ENCODE measurements around the gene NDUFB8. TPM values are rescaled to one million over a fixed set of nuclear protein-coding genes. Genes with fewer than 3 reads are reported as not detected.

Gene NDUFB8
- total and polyA plus RNA-seq, 4 donors = 122 to 369 (median 217) TPM

DNA sequence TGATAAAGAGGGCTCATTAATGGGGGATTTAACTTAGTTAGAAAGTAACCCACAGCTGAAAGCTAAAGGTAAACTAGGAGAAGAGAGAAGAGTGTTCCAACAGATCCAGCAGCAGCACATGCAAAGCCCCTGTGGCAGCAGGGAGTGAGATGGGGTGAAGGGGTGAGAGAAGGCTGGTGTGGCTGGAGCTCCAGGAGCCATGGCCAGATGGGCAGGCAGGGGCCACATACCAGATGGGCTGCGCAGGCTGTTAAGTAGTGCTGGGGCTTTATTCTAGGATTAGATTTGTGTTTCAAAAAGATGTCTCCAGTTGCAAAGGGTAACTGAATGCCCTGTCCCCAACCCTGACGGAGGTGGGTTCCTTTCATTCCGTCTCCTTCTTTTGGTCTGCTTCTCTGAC lies 39.2 kb upstream of the NDUFB8 start:
- ATAC-seq (ENCODE audit: insufficient read depth, low FRiP score) = no peak
- Histone ChIP-seq H3K4me3 (no peak overlapping the region), H3K9ac (ENCODE audit: insufficient read depth in 1 of 2, low read length in 2 of 2) (no peak overlapping the region), H3K27me3 (ENCODE audit: control insufficient read depth in 3 of 3, insufficient read depth in 3 of 3, low read length in 2 of 3) (peaks cover 4 to 83% (median 47%) of the 10 kb centered on the region in 3 donors), H3K9me3 (ENCODE audit: control insufficient read depth in 4 of 4, insufficient read depth in 3 of 4, low read length in 3 of 4) (peaks cover 0 to 14% (median 0%) of the 10 kb centered on the region in 4 donors), H3K27ac (ENCODE audit: low read depth in 1 of 2, low read length in 1 of 2) (no peak overlapping the region), H3K36me3 (ENCODE audit: control insufficient read depth in 4 of 4, insufficient read depth in 4 of 4, low read length in 4 of 4) (no peaks in the 10 kb centered on the region), H3K4me1 (ENCODE audit: control insufficient read depth in 5 of 5, insufficient read depth in 5 of 5, low read length in 5 of 5) (no peaks in the 10 kb centered on the region)
- no peak for DNase-seq
- WGBS, 2 donors = 87 to 93% methylated on average over 3 of the region's 3 CpGs
- TF ChIP-seq, protein P1, sequence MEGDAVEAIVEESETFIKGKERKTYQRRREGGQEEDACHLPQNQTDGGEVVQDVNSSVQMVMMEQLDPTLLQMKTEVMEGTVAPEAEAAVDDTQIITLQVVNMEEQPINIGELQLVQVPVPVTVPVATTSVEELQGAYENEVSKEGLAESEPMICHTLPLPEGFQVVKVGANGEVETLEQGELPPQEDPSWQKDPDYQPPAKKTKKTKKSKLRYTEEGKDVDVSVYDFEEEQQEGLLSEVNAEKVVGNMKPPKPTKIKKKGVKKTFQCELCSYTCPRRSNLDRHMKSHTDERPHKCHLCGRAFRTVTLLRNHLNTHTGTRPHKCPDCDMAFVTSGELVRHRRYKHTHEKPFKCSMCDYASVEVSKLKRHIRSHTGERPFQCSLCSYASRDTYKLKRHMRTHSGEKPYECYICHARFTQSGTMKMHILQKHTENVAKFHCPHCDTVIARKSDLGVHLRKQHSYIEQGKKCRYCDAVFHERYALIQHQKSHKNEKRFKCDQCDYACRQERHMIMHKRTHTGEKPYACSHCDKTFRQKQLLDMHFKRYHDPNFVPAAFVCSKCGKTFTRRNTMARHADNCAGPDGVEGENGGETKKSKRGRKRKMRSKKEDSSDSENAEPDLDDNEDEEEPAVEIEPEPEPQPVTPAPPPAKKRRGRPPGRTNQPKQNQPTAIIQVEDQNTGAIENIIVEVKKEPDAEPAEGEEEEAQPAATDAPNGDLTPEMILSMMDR (IDR thresholded peaks at IDR 0.05; ENCODE audit: control extremely low read depth, extremely low read depth) = no peak

DNA sequence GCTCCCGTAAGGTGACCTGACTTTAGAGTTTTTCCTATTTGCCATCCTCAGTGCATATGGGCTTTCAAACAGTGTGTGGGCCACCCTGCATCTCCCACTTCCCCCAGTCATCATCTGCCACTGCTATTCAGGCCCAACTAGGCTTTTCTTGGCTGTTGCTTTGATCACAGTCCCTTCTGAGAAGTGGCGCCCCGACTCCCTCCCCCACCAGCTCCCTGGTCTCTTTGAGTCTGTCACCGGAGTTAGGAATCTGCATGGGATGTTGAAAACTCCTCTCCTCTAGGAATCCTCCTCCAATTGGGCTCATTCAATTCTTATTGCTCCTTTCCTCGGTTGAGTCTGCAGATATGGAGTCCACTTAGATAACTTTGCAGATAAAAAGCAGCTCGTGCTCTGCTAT lies 38.2 kb upstream of the NDUFB8 start:
- Histone ChIP-seq H3K27me3 (ENCODE audit: control insufficient read depth in 3 of 3, insufficient read depth in 3 of 3, low read length in 2 of 3) (peaks cover under 1 to 87% (median 43%) of the 10 kb centered on the region in 3 donors), H3K4me3 (no peak overlapping the region), H3K27ac (ENCODE audit: low read depth in 1 of 2, low read length in 1 of 2) (no peak overlapping the region), H3K9ac (ENCODE audit: insufficient read depth in 1 of 2, low read length in 2 of 2) (no peak overlapping the region), H3K36me3 (ENCODE audit: control insufficient read depth in 4 of 4, insufficient read depth in 4 of 4, low read length in 4 of 4) (no peaks in the 10 kb centered on the region), H3K4me1 (ENCODE audit: control insufficient read depth in 5 of 5, insufficient read depth in 5 of 5, low read length in 5 of 5) (no peaks in the 10 kb centered on the region), H3K9me3 (ENCODE audit: control insufficient read depth in 4 of 4, insufficient read depth in 3 of 4, low read length in 3 of 4) (peaks cover 0 to 14% (median 0%) of the 10 kb centered on the region in 4 donors)
- WGBS, 2 donors = 25 to 29% methylated on average over 6 of the region's 6 CpGs
- TF ChIP-seq, protein P1 (IDR thresholded peaks at IDR 0.05; ENCODE audit: control extremely low read depth, extremely low read depth) = no peak
- DNase-seq (no peak), ATAC-seq (ENCODE audit: insufficient read depth, low FRiP score) (no peak)

DNA sequence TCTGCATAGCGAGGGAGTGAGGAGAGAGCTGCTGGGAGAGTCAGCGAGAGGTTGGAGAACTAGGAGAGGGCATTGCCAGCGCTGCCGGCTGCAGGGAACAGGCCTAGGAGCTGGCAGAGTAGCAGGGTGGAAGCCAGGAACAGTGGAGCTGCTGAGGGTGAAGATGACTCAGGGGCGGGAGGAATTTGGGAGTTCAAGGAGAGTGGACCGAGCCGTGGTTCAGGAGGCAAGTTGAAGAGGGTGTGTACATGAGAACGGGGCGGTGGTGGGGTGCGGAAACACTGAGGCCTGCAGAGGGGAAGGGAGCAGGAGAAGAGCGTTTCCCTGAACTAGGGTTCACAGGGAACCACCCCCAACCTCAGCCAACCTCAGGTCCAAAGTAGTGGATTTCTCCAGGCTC lies 37.6 kb upstream of the NDUFB8 start:
- H3K27me3 ChIP-seq (ENCODE audit: control insufficient read depth in 3 of 3, insufficient read depth in 3 of 3, low read length in 2 of 3) = peaks cover 0 to 93% (median 43%) of the 10 kb centered on the region in 3 donors
- ATAC-seq (ENCODE audit: insufficient read depth, low FRiP score) = no peak
- TF ChIP-seq, protein P1 (IDR thresholded peaks at IDR 0.05; ENCODE audit: control extremely low read depth, extremely low read depth) = no peak
- 45 to 62% methylated on average over 11 of the region's 11 CpGs for WGBS, 2 donors
- peaks cover 0 to 2% (median 0%) of the 10 kb centered on the region in 5 donors for H3K4me1 ChIP-seq (ENCODE audit: control insufficient read depth in 5 of 5, insufficient read depth in 5 of 5, low read length in 5 of 5)
- H3K9ac ChIP-seq (ENCODE audit: insufficient read depth in 1 of 2, low read length in 2 of 2) = no peak overlapping the region
- H3K9me3 ChIP-seq (ENCODE audit: control insufficient read depth in 4 of 4, insufficient read depth in 3 of 4, low read length in 3 of 4) = peaks cover 0 to 15% (median 0%) of the 10 kb centered on the region in 4 donors
- H3K4me3 ChIP-seq = no peak overlapping the region
- no peak overlapping the region for H3K27ac ChIP-seq (ENCODE audit: low read depth in 1 of 2, low read length in 1 of 2)
- DNase-seq = no peak
- H3K36me3 ChIP-seq (ENCODE audit: control insufficient read depth in 4 of 4, insufficient read depth in 4 of 4, low read length in 4 of 4) = no peaks in the 10 kb centered on the region

DNA sequence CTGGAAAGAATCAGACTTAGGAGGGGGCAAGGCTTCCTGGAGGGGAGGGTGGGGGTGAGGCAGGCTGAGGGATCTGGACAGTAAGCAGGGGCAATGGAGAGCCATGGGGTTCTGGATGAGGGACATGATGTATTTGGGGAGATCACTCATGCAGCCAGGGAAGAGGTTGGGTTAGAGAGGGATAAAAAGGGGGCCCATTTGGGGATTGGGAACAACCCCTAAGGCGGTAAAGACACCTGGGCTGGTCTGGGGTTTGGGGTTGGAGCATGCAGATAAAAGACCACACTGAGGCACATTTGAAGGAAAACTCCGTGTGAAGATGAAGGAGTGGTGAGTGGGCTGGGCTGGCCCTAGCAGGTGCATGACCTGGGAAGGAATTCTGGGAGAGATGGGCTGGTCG lies 36.9 kb upstream of the NDUFB8 start:
- DNase-seq (no peak), ATAC-seq (ENCODE audit: insufficient read depth, low FRiP score) (no peak)
- WGBS, 2 donors = 54 to 56% methylated on average over 3 of the region's 3 CpGs
- no peaks in the 10 kb centered on the region for H3K36me3 ChIP-seq (ENCODE audit: control insufficient read depth in 4 of 4, insufficient read depth in 4 of 4, low read length in 4 of 4)
- H3K27ac ChIP-seq (ENCODE audit: low read depth in 1 of 2, low read length in 1 of 2) = no peak overlapping the region
- peaks cover 0 to 7% (median 0%) of the 10 kb centered on the region in 5 donors for H3K4me1 ChIP-seq (ENCODE audit: control insufficient read depth in 5 of 5, insufficient read depth in 5 of 5, low read length in 5 of 5)
- H3K9ac ChIP-seq (ENCODE audit: insufficient read depth in 1 of 2, low read length in 2 of 2) = no peak overlapping the region
- peaks cover 0 to 93% (median 47%) of the 10 kb centered on the region in 3 donors for H3K27me3 ChIP-seq (ENCODE audit: control insufficient read depth in 3 of 3, insufficient read depth in 3 of 3, low read length in 2 of 3)
- H3K9me3 ChIP-seq (ENCODE audit: control insufficient read depth in 4 of 4, insufficient read depth in 3 of 4, low read length in 3 of 4) = peaks cover 0 to 19% (median 0%) of the 10 kb centered on the region in 4 donors
- H3K4me3 ChIP-seq = no peak overlapping the region
- TF ChIP-seq, protein P1 (IDR thresholded peaks at IDR 0.05; ENCODE audit: control extremely low read depth, extremely low read depth) = no peak

All from lung (tissue), 12 donors.